ENCODE results near the gene CHAD. TPM values are rescaled to one million over a fixed set of nuclear protein-coding genes. Genes with fewer than 3 reads are reported as not detected.

CHAD gene
- total and polyA plus RNA-seq, 2 experiments from 2014 or later, result 2.5 TPM; not detected in 1

DNA sequence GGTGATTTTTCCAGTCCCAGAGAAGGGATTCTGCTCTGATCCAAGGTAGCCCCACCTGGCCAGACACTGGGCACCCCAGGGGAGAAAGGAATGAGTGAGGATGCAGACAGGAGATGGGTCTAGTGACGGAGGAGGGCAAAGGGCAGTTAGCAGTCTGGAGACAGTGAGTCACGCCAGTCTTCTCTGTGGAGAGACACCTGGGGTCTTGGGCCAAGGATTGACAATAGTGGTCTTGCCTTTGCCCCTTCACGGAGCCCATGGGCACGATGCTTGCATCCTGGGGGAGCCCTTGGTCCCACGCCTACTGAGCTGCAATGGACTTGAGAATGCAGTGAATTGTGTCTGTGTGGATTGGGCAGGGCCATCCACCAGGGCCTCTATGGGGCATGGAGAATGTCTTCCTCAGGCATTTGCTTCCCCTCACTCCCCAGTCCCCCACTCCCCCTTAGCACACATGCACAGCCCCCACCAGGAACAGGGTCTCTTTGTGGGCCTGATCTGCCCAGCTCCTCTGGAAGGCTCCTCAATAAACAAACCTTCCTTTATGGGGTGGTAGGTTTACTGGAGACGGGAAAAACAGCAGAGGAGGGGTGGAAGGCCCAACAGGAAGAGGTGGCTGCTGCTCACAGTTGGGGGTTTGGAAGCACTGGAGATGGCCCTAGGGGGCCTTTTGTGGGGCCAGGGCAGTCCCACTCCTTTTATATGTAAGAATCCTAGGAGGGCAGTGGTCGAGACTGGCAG is 1.4 kb downstream of the CHAD start:
- Histone ChIP-seq H3K36me3 (peaks cover 10% of the 10 kb centered on the region), H3K27me3 (peaks cover 21% of the 10 kb centered on the region)

DNA sequence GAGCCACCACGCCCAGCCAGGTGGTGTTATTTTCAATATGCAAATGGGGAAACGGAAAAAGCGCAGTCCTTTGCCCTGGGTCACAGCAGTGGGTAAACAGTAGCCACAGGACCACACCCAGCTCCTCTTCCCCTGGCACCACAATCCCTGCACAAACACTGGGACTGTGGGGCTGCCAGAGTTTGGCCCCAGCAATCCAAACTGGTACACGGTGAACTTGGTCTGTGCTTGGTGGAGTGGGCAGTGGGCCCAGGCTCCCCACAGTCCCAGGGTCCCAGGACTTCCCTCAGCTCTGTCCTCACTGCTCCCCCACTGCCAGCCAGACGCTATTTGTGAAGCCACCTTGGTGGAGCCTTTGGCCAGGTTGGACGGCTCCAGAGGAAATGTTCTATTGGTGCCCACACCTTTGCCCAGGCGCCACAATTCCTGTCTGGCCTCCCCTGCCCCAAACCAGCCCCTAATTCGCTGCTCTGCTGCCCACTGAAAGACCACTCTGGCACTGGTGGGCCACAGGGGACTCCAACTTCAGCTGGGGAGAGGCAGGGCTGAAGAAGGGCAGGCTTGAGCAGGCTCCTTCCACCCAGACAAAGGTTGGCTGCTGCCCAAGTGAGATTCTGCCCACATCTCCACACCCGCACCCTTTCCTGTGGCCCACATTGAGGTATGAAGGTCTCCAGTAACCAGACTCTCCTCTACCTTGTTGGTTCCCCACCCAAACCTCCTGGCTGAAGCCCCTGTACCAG is 2.1 kb downstream of the CHAD start:
- H3K27me3 ChIP-seq, result peaks cover 21% of the 10 kb centered on the region

More for the DNA sequence above, 1.4 kb downstream of the CHAD start:
- Histone ChIP-seq H3K4me3 (no peak overlapping the region), H3K27ac (no peak overlapping the region), H3K4me1 (ENCODE audit: low read depth) (no peaks in the 10 kb centered on the region), H3K9me3 (ENCODE audit: low read depth) (no peaks in the 10 kb centered on the region)
- no peak for DNase-seq (ENCODE audit: low read depth in 1 of 2, low spot score in 1 of 2)
- TF ChIP-seq, protein P1, sequence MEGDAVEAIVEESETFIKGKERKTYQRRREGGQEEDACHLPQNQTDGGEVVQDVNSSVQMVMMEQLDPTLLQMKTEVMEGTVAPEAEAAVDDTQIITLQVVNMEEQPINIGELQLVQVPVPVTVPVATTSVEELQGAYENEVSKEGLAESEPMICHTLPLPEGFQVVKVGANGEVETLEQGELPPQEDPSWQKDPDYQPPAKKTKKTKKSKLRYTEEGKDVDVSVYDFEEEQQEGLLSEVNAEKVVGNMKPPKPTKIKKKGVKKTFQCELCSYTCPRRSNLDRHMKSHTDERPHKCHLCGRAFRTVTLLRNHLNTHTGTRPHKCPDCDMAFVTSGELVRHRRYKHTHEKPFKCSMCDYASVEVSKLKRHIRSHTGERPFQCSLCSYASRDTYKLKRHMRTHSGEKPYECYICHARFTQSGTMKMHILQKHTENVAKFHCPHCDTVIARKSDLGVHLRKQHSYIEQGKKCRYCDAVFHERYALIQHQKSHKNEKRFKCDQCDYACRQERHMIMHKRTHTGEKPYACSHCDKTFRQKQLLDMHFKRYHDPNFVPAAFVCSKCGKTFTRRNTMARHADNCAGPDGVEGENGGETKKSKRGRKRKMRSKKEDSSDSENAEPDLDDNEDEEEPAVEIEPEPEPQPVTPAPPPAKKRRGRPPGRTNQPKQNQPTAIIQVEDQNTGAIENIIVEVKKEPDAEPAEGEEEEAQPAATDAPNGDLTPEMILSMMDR (IDR thresholded peaks at IDR 0.05; ENCODE audit: low read depth, low read length), result no peak

DNA sequence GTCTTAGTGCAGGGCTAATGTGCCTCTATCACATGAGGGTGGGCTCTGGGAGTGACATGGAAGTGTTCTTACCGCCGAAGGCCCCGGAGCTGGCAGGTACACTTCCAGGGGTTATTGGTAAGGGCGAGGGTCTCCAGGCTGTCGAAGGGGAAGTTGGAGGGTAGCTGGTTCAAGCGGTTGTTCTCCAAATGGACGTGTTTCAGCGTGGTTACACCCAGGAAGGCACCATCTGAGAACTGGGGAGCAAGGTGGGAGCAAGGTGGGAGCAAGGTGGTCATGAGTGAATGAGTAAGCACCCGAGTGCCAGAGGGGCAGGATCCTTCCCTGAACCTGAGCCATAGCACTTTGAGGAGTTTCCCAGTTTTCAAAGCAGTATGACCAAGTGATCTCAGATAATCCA is 3.0 kb downstream of the CHAD start:
- no peak overlapping the region for H3K27ac ChIP-seq
- H3K4me3 ChIP-seq, result no peak overlapping the region
- TF ChIP-seq, protein P1 (IDR thresholded peaks at IDR 0.05; ENCODE audit: low read depth, low read length), result no peak
- H3K27me3 ChIP-seq, result peaks cover 21% of the 10 kb centered on the region
- no peaks in the 10 kb centered on the region for H3K4me1 ChIP-seq (ENCODE audit: low read depth)
- DNase-seq (ENCODE audit: low read depth in 1 of 2, low spot score in 1 of 2), result no peak
- H3K9me3 ChIP-seq (ENCODE audit: low read depth), result no peaks in the 10 kb centered on the region
- H3K36me3 ChIP-seq, result peaks cover 15% of the 10 kb centered on the region

More for the DNA sequence above, 2.1 kb downstream of the CHAD start:
- no peak overlapping the region for H3K4me3 ChIP-seq
- H3K27ac ChIP-seq, result no peak overlapping the region
- TF ChIP-seq, protein P1 (IDR thresholded peaks at IDR 0.05; ENCODE audit: low read depth, low read length), result no peak
- no peaks in the 10 kb centered on the region for H3K9me3 ChIP-seq (ENCODE audit: low read depth)
- H3K4me1 ChIP-seq (ENCODE audit: low read depth), result no peaks in the 10 kb centered on the region
- no peak for DNase-seq (ENCODE audit: low read depth in 1 of 2, low spot score in 1 of 2)
- peaks cover 11% of the 10 kb centered on the region for H3K36me3 ChIP-seq

DNA sequence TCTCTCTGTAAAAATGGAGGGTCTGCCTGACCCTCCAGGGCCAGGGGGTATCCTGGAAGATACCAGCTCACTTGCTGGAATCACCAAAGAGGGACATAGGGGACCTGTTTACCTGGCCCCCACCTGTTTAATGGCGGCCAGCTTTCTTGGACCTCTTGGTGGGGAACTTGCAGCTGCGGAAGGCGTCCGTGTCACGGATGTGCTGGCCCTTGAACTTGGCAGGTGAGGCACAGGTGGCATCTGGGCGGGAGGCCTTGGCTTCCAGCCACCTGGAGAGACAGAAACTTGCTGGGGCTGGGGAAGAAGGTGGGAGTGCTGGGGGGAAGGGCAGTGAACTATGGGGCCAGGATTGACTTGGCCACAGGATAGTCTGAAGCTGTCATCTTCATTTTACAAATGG is 3.5 kb downstream of the CHAD start:
- no peak overlapping the region for H3K4me3 ChIP-seq

DNA sequence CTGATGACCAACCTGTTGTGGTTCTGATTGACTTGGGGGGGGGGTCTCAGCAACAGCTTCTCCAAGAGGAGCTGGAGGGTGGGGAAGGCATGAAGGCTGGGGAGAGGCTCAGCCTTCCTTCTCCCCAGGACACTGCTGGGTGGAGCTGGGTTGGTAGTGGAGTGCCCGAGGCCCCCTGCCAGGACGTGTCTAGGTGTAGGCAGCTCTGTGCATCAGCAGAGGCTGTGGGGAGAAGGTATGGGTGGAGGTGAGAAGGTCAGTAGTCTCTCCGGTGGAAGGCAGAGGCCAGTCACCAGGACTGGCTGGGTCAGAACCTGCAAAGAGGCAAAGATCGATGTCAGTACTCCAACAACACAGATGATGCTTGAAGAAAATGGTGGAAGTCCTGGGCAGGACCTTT is 3.9 kb downstream of the CHAD start:
- no peaks in the 10 kb centered on the region for H3K9me3 ChIP-seq (ENCODE audit: low read depth)
- peaks cover 15% of the 10 kb centered on the region for H3K36me3 ChIP-seq
- no peaks in the 10 kb centered on the region for H3K4me1 ChIP-seq (ENCODE audit: low read depth)
- H3K4me3 ChIP-seq, result no peak overlapping the region
- peaks cover 21% of the 10 kb centered on the region for H3K27me3 ChIP-seq
- H3K27ac ChIP-seq, result no peak overlapping the region
- TF ChIP-seq, protein P1 (IDR thresholded peaks at IDR 0.05; ENCODE audit: low read depth, low read length), result no peak
- DNase-seq (ENCODE audit: low read depth in 1 of 2, low spot score in 1 of 2), result no peak

More for the DNA sequence above, 3.5 kb downstream of the CHAD start:
- DNase-seq (ENCODE audit: low read depth in 1 of 2, low spot score in 1 of 2), result no peak
- no peak overlapping the region for H3K27ac ChIP-seq
- H3K27me3 ChIP-seq, result peaks cover 21% of the 10 kb centered on the region
- no peaks in the 10 kb centered on the region for H3K9me3 ChIP-seq (ENCODE audit: low read depth)
- H3K4me1 ChIP-seq (ENCODE audit: low read depth), result no peaks in the 10 kb centered on the region
- TF ChIP-seq, protein P1 (IDR thresholded peaks at IDR 0.05; ENCODE audit: low read depth, low read length), result no peak
- H3K36me3 ChIP-seq, result peaks cover 15% of the 10 kb centered on the region
